Mammary epithelial cell (primary cell): ENCODE measurements around the gene CAMP.

Experiments used
- CTCF ChIP-seq, 2 donors: IDR thresholded peaks in 1 of 2; conservative IDR thresholded peaks in 1 of 2; 2 replicates each; pipeline ENCODE4 v1.5.1; 2011 to 2012; ENCODE audit warnings: inconsistent platforms in 2 of 2, low read length in 2 of 2, mild to moderate bottlenecking in 2 of 2, control low read depth in 1 of 2, low read depth in 1 of 2; ENCODE audit not compliant: insufficient read depth in 1 of 2; ENCODE audit errors: extremely low read depth in 1 of 2
- EZH2 ChIP-seq: IDR thresholded peaks from 2 replicates; pipeline ENCODE4 v1.6.1; 2012; ENCODE audit warnings: low read length, inconsistent platforms, borderline replicate concordance

GRCh38 chr3:48244461-48244860, 21.2 kb downstream of the CAMP start:
- TF ChIP-seq CTCF (conservative IDR thresholded peaks at IDR 0.05 in 1 of 2, IDR thresholded peaks at IDR 0.05 in 1 of 2; ENCODE audit: extremely low read depth in 1 of 2, insufficient read depth in 1 of 2, low read depth in 1 of 2, low read length in 2 of 2) (no peak), EZH2 (no peak)
